Left lung (tissue), 10 donors: ENCODE results near the gene TRIM50. TPM values are rescaled to one million over a fixed set of nuclear protein-coding genes. Genes with fewer than 3 reads are reported as not detected.
"Not testable (repeated sequence)": the region's sequence is repeated elsewhere in the genome, so short reads cannot be mapped to it uniquely, and the experiment has no call there.

ENCODE experiments used
- ATAC-seq: fragments of 200-7000 bp; cut with Tn5 transposase; one replicate; pipeline ENCODE4 v1.9.1; 2020; ENCODE audit warnings: moderate library complexity
- DNase-seq, 4 donors: peaks; one replicate each; pipeline ENCODE4 v3.0.0-alpha.2; 2013 to 2020
- H3K27ac ChIP-seq, 2 donors: fragments of 200-600 bp; sonication (generic) in 1 of 2; one replicate each; pipeline versions ENCODE4 v1.5.0 to v1.8.0; 2020 to 2021
- H3K27me3 ChIP-seq, 2 donors: fragments of 200-600 bp; sonication (generic) in 1 of 2; one replicate each; pipeline versions ENCODE4 v1.5.0 to v1.8.0; 2020 to 2021
- H3K36me3 ChIP-seq, 2 donors: fragments of 200-600 bp; sonication (generic) in 1 of 2; one replicate each; pipeline versions ENCODE4 v1.5.0 to v1.8.0; 2020 to 2021
- H3K4me1 ChIP-seq, 2 donors: fragments of 200-600 bp; one replicate each; pipeline ENCODE4 v1.8.0; 2021
- H3K4me3 ChIP-seq, 2 donors: fragments of 200-600 bp; sonication (generic) in 1 of 2; one replicate each; pipeline versions ENCODE4 v1.5.0 to v1.8.0; 2020 to 2021; ENCODE audit warnings: mild to moderate bottlenecking in 1 of 2
- H3K9me3 ChIP-seq, 2 donors: fragments of 200-600 bp; sonication (generic) in 1 of 2; one replicate each; pipeline versions ENCODE4 v1.5.0 to v1.8.0; 2020 to 2021
- CTCF ChIP-seq, 2 donors: fragments of 200-600 bp; sonication (generic) in 1 of 2; IDR thresholded peaks; one replicate each; pipeline versions ENCODE4 v1.5.0 to v1.8.0; 2021; ENCODE audit warnings: antibody characterized with exemption in 2 of 2
- intact Hi-C, 2 donors: fragments of 100-400 bp; cut with DNase I; formaldehyde crosslinking; loops; one replicate each; pipeline versions ENCODE4 v1.11.2 to v1.14.2; 2022
- polyA plus RNA-seq, 6 donors: library from polyadenylated mRNA; unstranded; fragments of 120-200 nt; gene quantifications; one replicate each; pipeline ENCODE4 v1.2.1, GENCODE V29; 2013; ENCODE audit not compliant: insufficient read length in 6 of 6
- total RNA-seq, 2 donors: library from RNA; stranded (reverse); fragmentation: NEBNext Ultra II Directional; extraction: Animal tissue kit (Norgen Biotek cat#: 25700); gene quantifications; one replicate each; pipeline ENCODE4 v1.2.1, GENCODE V29; 2021
- donor health status: DM: no; HTN: yes; CAD: no.
- donor health status: DM: no; HTN: no; CAD: no.

Gene TRIM50
- total and polyA plus RNA-seq, 8 donors = 0.20 to 0.38 (median 0.28) TPM; not detected in 1

- Histone ChIP-seq H3K4me1 (peaks cover 0 to 20% of the 10 kb centered on the region in 2 donors), H3K4me3 (no peak overlapping the region), H3K27me3 (no peaks in the 10 kb centered on the region), H3K9me3 (no peaks in the 10 kb centered on the region), H3K27ac (no peak overlapping the region), H3K36me3 (peaks cover 0 to 46% of the 10 kb centered on the region in 2 donors)
- DNase-seq (no peak), ATAC-seq (no peak)
- intact Hi-C loops = no loop called here
- TF ChIP-seq CTCF (IDR thresholded peaks at IDR 0.05) = no peak
Observed at GRCh38 chr7:73303546-73303945, 24.3 kb downstream of the TRIM50 start.

GRCh38 chr7:73302846-73303245 lies 25.0 kb downstream of the TRIM50 start:
- DNase-seq, H3K27me3 ChIP-seq, H3K4me3 ChIP-seq, intact Hi-C loops, ATAC-seq, H3K27ac ChIP-seq, H3K9me3 ChIP-seq: not testable (repeated sequence)
- Histone ChIP-seq H3K36me3 (peaks cover 0 to 46% of the 10 kb centered on the region in 2 donors), H3K4me1 (peaks cover 0 to 15% of the 10 kb centered on the region in 2 donors)

GRCh38 chr7:73301108-73301507 lies 26.8 kb downstream of the TRIM50 start:
- intact Hi-C loops, H3K4me1 ChIP-seq, H3K27ac ChIP-seq, H3K4me3 ChIP-seq, DNase-seq, H3K9me3 ChIP-seq, H3K27me3 ChIP-seq: not testable (repeated sequence)
- ATAC-seq = peak; percentile 43
- peaks cover 0 to 34% of the 10 kb centered on the region in 2 donors for H3K36me3 ChIP-seq

GRCh38 chr7:73299812-73300211 lies 28.1 kb downstream of the TRIM50 start:
- ATAC-seq, H3K9me3 ChIP-seq, H3K4me1 ChIP-seq, H3K4me3 ChIP-seq, H3K27ac ChIP-seq, intact Hi-C loops, H3K27me3 ChIP-seq: not testable (repeated sequence)
- peak in 1 of 4 donors; percentile 12 for DNase-seq
- peaks cover 0 to 22% of the 10 kb centered on the region in 2 donors for H3K36me3 ChIP-seq

GRCh38 chr7:73297706-73298105 lies 30.2 kb downstream of the TRIM50 start:
- H3K4me1 ChIP-seq, H3K27ac ChIP-seq, H3K4me3 ChIP-seq, H3K36me3 ChIP-seq, DNase-seq, intact Hi-C loops, H3K9me3 ChIP-seq, H3K27me3 ChIP-seq, ATAC-seq: not testable (repeated sequence)

GRCh38 chr7:73297235-73297634 lies 30.6 kb downstream of the TRIM50 start:
- H3K27me3 ChIP-seq, H3K27ac ChIP-seq, intact Hi-C loops, ATAC-seq, H3K9me3 ChIP-seq, DNase-seq, H3K4me3 ChIP-seq, H3K4me1 ChIP-seq, H3K36me3 ChIP-seq: not testable (repeated sequence)

GRCh38 chr7:73277210-73277609 lies 50.7 kb downstream of the TRIM50 start:
- H3K4me3 ChIP-seq, H3K9me3 ChIP-seq, H3K27ac ChIP-seq, intact Hi-C loops, DNase-seq, H3K27me3 ChIP-seq, H3K36me3 ChIP-seq, H3K4me1 ChIP-seq: not testable (repeated sequence)
- peak; percentile 24 for ATAC-seq

GRCh38 chr7:73267813-73268212 lies 60.1 kb downstream of the TRIM50 start:
- H3K4me1 ChIP-seq, intact Hi-C loops, H3K9me3 ChIP-seq, H3K36me3 ChIP-seq, ATAC-seq, DNase-seq, H3K4me3 ChIP-seq, H3K27me3 ChIP-seq, H3K27ac ChIP-seq: not testable (repeated sequence)

GRCh38 chr7:73266719-73267368 lies 61.0 kb downstream of the TRIM50 start:
- intact Hi-C loops, H3K4me3 ChIP-seq, H3K4me1 ChIP-seq, DNase-seq, H3K36me3 ChIP-seq, H3K27ac ChIP-seq, H3K27me3 ChIP-seq, H3K9me3 ChIP-seq: not testable (repeated sequence)
- peak; percentile 82 for ATAC-seq

Other genes with a start within 250 kb of the TRIM50 start
- not detected for gene SPDYE9, start 242.0 kb downstream of the TRIM50 start, total RNA-seq
- gene SPDYE9, start 242.0 kb downstream of the TRIM50 start, polyA plus RNA-seq = 1 to 10 TPM in 3 of 6 donors, under 1 TPM in 3; 0.67 to 3.4 (median 1.1) TPM
- 10 to 100 TPM; 23.4 to 26.0 TPM for gene NSUN5, start 19.3 kb downstream of the TRIM50 start, total RNA-seq
- 10 to 100 TPM; 14.5 to 19.2 (median 15.8) TPM for gene NSUN5, start 19.3 kb downstream of the TRIM50 start, polyA plus RNA-seq
- under 1 TPM in 1 of 2 donors, not detected in 1; 0.18 TPM for gene FKBP6, start 79 bp upstream of the TRIM50 start, total RNA-seq
- under 1 TPM in 5 of 6 donors, not detected in 1; 0.24 to 0.91 (median 0.34) TPM for gene FKBP6, start 79 bp upstream of the TRIM50 start, polyA plus RNA-seq
- gene FZD9, start 105.7 kb upstream of the TRIM50 start, total RNA-seq = under 1 TPM; 0.41 to 0.55 TPM
- under 1 TPM; 0.37 to 0.84 (median 0.63) TPM for gene FZD9, start 105.7 kb upstream of the TRIM50 start, polyA plus RNA-seq
- gene BAZ1B, start 194.2 kb upstream of the TRIM50 start, total RNA-seq = 10 to 100 TPM; 51.7 to 55.8 TPM
- gene BAZ1B, start 194.2 kb upstream of the TRIM50 start, polyA plus RNA-seq = 10 to 100 TPM; 69.6 to 84.8 (median 74.2) TPM
- 10 to 100 TPM; 46.0 to 57.8 TPM for gene BCL7B, start 229.6 kb upstream of the TRIM50 start, total RNA-seq
- gene BCL7B, start 229.6 kb upstream of the TRIM50 start, polyA plus RNA-seq = 10 to 100 TPM; 27.9 to 37.5 (median 31.8) TPM